SU-DHL-6 (cell line): ENCODE results near the gene RPTOR.

Source experiments
- EZH2phosphoT487 ChIP-seq: fragments of 200-600 bp; sonication (generic), shearing (Covaris generic); conservative IDR thresholded peaks from 2 replicates; pipeline ENCODE4 v1.6.1; 2018; ENCODE audit warnings: mild to moderate bottlenecking, antibody characterized with exemption, low read length, moderate library complexity, mixed read lengths
- TF ChIP-seq, protein P1 (sequence below): fragments of 200-600 bp; sonication (generic); IDR thresholded peaks from one replicate; pipeline ENCODE4 v1.5.1; 2017; ENCODE audit warnings: antibody characterized with exemption, mild to moderate bottlenecking, low read length, moderate library complexity; ENCODE audit not compliant: insufficient read depth, poor library complexity, severe bottlenecking

DNA sequence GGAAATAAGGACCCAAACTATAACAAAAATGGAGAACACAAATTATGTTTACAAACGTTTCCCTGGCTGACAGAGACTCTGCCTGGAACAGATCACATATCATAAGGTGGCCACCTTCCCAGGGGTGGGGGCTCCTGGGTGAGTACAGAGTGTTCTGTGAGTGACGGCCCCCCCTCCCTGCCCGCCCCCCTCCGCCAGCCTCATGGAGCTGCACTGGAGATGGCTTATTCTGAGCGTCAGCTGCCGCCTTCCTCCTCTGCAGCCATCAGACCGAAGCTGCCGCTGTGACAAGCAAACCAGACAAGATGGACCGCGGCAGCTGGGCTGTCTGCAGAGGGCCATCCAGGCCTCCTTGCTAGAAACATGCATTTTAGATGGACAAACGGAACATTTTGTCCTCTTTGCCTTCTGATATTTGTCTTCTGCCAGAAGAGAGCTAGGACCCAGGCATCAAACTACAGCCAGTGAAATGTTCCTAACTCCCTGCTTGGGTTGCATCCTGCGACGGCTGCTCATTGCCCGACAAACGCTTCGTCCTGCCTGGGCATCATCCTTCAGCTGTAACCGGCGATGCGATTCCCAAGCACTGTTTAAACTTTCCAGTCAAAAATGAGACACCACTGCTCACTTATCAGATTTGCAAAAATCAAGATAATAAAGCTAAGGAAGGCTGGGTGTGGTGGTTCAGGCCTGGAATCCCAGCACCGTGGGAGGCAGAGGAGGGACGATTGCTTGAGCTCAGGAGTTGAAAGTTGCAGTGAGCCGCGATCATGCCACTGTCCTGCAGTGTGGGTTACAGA lies 15.3 kb upstream of the RPTOR start:
- TF ChIP-seq, protein P1, sequence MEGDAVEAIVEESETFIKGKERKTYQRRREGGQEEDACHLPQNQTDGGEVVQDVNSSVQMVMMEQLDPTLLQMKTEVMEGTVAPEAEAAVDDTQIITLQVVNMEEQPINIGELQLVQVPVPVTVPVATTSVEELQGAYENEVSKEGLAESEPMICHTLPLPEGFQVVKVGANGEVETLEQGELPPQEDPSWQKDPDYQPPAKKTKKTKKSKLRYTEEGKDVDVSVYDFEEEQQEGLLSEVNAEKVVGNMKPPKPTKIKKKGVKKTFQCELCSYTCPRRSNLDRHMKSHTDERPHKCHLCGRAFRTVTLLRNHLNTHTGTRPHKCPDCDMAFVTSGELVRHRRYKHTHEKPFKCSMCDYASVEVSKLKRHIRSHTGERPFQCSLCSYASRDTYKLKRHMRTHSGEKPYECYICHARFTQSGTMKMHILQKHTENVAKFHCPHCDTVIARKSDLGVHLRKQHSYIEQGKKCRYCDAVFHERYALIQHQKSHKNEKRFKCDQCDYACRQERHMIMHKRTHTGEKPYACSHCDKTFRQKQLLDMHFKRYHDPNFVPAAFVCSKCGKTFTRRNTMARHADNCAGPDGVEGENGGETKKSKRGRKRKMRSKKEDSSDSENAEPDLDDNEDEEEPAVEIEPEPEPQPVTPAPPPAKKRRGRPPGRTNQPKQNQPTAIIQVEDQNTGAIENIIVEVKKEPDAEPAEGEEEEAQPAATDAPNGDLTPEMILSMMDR = no peak
- no peak for TF ChIP-seq EZH2phosphoT487
